Mucosa of gallbladder (tissue), 1 donor: ENCODE measurements around the gene BRIX1. TPM values are rescaled to one million over a fixed set of nuclear protein-coding genes. Genes with fewer than 3 reads are reported as not detected.
"Not testable (repeated sequence)": the region's sequence is repeated elsewhere in the genome, so short reads cannot be mapped to it uniquely, and the experiment has no call there.

Experiments used
- DNase-seq: peaks from one replicate; pipeline ENCODE4 v3.0.0-alpha.2; 2020; ENCODE audit warnings: low spot score
- total RNA-seq: library from RNA; stranded (reverse); gene quantifications from one replicate; pipeline ENCODE4 v1.2.1, GENCODE V29; 2021
- donor health status: DM: no; HTN: no; CAD: no.

The BRIX1 gene
- total RNA-seq, 1 donor from 2014 or later = 11.6 TPM

- no peak for DNase-seq
Measured at GRCh38 chr5:34968258-34968657, 52.7 kb downstream of the BRIX1 start.

- no peak for DNase-seq
Measured at GRCh38 chr5:34970552-34970951, 55.0 kb downstream of the BRIX1 start.

GRCh38 chr5:34971655-34972054 is 56.1 kb downstream of the BRIX1 start:
- DNase-seq = not testable (repeated sequence)

Other genes with a start within 250 kb of the BRIX1 start
- 1.6 TPM for gene TTC23L, start 76.5 kb upstream of the BRIX1 start, total RNA-seq
- gene RAD1, start 207 bp upstream of the BRIX1 start, total RNA-seq = 16.9 TPM
- gene DNAJC21, start 13.8 kb downstream of the BRIX1 start, total RNA-seq = 47.0 TPM
- gene AGXT2, start 132.2 kb downstream of the BRIX1 start, total RNA-seq = 6.6 TPM